Urinary bladder (tissue), 2 donors: Measurements from ENCODE around the gene ACAN. TPM values are rescaled to one million over a fixed set of nuclear protein-coding genes. Genes with fewer than 3 reads are reported as not detected.

Experiments used
- polyA plus RNA-seq: library from polyadenylated mRNA; stranded (reverse); fragments of 200-250 nt; gene quantifications from one replicate; pipeline ENCODE4 v1.2.3, GENCODE V29; 2013
- total RNA-seq: library from RNA; depleted of rRNA; stranded (reverse); fragments of >200 nt; gene quantifications from one replicate; pipeline ENCODE4 v1.2.3, GENCODE V29; 2014
- donor health status: healthy.

The ACAN gene
- total and polyA plus RNA-seq, 2 donors, result 0.71 to 5.0 TPM

Other genes with a start within 250 kb of the ACAN start
- gene AEN, start 182.1 kb upstream of the ACAN start, total RNA-seq, result 5.4 TPM
- gene AEN, start 182.1 kb upstream of the ACAN start, polyA plus RNA-seq, result 9.3 TPM
- gene ISG20, start 164.4 kb upstream of the ACAN start, total RNA-seq, result 1.7 TPM
- 9.1 TPM for gene ISG20, start 164.4 kb upstream of the ACAN start, polyA plus RNA-seq
- 6.6 TPM for gene HAPLN3, start 92.1 kb downstream of the ACAN start, total RNA-seq
- gene HAPLN3, start 92.1 kb downstream of the ACAN start, polyA plus RNA-seq, result 9.2 TPM
- 47.4 TPM for gene MFGE8, start 109.9 kb downstream of the ACAN start, total RNA-seq
- 356 TPM for gene MFGE8, start 109.9 kb downstream of the ACAN start, polyA plus RNA-seq